ENCODE measurements around the gene HOXA3.

DNA sequence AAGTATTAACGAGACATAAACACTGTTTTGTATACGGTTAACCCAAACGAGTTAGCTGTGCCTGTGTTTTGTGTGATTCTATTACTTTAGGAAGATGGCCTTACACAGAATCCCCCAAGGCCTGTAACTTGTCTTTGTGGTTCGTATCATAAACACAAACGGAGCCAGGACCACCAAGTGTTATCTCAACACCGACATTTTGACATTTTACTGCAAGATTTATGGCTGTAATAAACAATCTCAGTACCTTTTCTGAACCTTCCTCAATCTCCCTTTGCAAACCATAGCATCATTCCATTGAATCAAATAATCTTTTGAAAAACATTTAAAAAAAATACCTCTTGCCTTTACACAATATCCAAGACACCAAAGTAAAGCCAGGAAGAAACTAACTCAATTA is 19.4 kb downstream of the HOXA3 start:
- TF ChIP-seq, protein P1, sequence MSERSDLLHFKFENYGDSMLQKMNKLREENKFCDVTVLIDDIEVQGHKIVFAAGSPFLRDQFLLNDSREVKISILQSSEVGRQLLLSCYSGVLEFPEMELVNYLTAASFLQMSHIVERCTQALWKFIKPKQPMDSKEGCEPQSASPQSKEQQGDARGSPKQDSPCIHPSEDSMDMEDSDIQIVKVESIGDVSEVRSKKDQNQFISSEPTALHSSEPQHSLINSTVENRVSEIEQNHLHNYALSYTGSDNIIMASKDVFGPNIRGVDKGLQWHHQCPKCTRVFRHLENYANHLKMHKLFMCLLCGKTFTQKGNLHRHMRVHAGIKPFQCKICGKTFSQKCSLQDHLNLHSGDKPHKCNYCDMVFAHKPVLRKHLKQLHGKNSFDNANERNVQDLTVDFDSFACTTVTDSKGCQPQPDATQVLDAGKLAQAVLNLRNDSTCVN (CRISPR knock-in tag; IDR thresholded peaks at IDR 0.05), result no peak
- TF ChIP-seq, protein P2, sequence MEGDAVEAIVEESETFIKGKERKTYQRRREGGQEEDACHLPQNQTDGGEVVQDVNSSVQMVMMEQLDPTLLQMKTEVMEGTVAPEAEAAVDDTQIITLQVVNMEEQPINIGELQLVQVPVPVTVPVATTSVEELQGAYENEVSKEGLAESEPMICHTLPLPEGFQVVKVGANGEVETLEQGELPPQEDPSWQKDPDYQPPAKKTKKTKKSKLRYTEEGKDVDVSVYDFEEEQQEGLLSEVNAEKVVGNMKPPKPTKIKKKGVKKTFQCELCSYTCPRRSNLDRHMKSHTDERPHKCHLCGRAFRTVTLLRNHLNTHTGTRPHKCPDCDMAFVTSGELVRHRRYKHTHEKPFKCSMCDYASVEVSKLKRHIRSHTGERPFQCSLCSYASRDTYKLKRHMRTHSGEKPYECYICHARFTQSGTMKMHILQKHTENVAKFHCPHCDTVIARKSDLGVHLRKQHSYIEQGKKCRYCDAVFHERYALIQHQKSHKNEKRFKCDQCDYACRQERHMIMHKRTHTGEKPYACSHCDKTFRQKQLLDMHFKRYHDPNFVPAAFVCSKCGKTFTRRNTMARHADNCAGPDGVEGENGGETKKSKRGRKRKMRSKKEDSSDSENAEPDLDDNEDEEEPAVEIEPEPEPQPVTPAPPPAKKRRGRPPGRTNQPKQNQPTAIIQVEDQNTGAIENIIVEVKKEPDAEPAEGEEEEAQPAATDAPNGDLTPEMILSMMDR (IDR thresholded peaks at IDR 0.05 in 2 of 3, conservative IDR thresholded peaks at IDR 0.05 in 1 of 3; ENCODE audit: insufficient read depth in 2 of 3, low read depth in 1 of 3, low read length in 3 of 3), result no peak
- TF ChIP-seq MEF2A (IDR thresholded peaks at IDR 0.05; ENCODE audit: control insufficient read depth, low read depth, low read length), result no peak
- TF ChIP-seq, protein P3, sequence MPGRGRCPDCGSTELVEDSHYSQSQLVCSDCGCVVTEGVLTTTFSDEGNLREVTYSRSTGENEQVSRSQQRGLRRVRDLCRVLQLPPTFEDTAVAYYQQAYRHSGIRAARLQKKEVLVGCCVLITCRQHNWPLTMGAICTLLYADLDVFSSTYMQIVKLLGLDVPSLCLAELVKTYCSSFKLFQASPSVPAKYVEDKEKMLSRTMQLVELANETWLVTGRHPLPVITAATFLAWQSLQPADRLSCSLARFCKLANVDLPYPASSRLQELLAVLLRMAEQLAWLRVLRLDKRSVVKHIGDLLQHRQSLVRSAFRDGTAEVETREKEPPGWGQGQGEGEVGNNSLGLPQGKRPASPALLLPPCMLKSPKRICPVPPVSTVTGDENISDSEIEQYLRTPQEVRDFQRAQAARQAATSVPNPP (IDR thresholded peaks at IDR 0.05; ENCODE audit: borderline replicate concordance, insufficient read depth, insufficient read length), result no peak

Data from K562 (cell line).